Thyroid gland (tissue), 4 donors: ENCODE data around the gene ZNF493. TPM values are rescaled to one million over a fixed set of nuclear protein-coding genes. Genes with fewer than 3 reads are reported as not detected.

Source experiments
- DNase-seq, 2 donors: peaks; one replicate each; pipeline ENCODE4 v3.0.0-alpha.2; 2019
- H3K27ac ChIP-seq, 3 donors: fragments of 200-600 bp; sonication (generic); 1 replicate in 2 of 3; 2 replicates in 1 of 3; pipeline ENCODE4 v1.5.1; 2016 to 2019; ENCODE audit warnings: mild to moderate bottlenecking in 1 of 3, moderate library complexity in 1 of 3
- H3K27me3 ChIP-seq: fragments of 200-600 bp; sonication (generic); one replicate; pipeline ENCODE4 v1.5.1; 2019
- H3K36me3 ChIP-seq, 2 donors: fragments of 200-600 bp; sonication (generic); one replicate each; pipeline ENCODE4 v1.5.1; 2016 to 2019
- H3K4me1 ChIP-seq, 2 donors: fragments of 200-600 bp; sonication (generic); one replicate each; pipeline ENCODE4 v1.5.1; 2017 to 2019
- H3K4me3 ChIP-seq, 3 donors: fragments of 200-600 bp; sonication (generic); replicated peaks in 1 of 3; 1 replicate in 2 of 3; 2 replicates in 1 of 3; pipeline ENCODE4 v1.5.1; 2016; ENCODE audit warnings: mild to moderate bottlenecking in 1 of 3
- H3K9me3 ChIP-seq: fragments of 200-600 bp; sonication (generic); one replicate; pipeline ENCODE4 v1.5.1; 2017
- POLR2A ChIP-seq, 2 donors: fragments of 450-650 bp; IDR thresholded peaks; one replicate each; pipeline ENCODE4 v1.6.1; 2017; ENCODE audit warnings: antibody characterized with exemption in 2 of 2, mild to moderate bottlenecking in 2 of 2, moderate library complexity in 1 of 2
- WGBS, 2 donors: methylation state at CpG; one replicate each; pipeline ENCODE4 v1.1.5; 2017; 5-methylcytosine and 5-hydroxymethylcytosine counted together
- intact Hi-C: fragments of 100-400 bp; cut with DNase I; formaldehyde crosslinking; loops from one replicate; pipeline ENCODE4 v1.15.1; 2023
- total RNA-seq, 4 donors: library from RNA; depleted of rRNA; stranded (reverse); fragments of >200 nt; gene quantifications; one replicate each; pipeline ENCODE4 v1.2.3, GENCODE V29; 2016
- TF ChIP-seq, protein P1 (sequence below), 6 experiments: fragments of 200-600 bp in 3 of 6; fragments of 450-650 bp in 3 of 6; sonication (generic) in 3 of 6; IDR thresholded peaks; one replicate each; pipeline ENCODE4 v1.5.1; 2016 to 2019; ENCODE audit warnings: antibody characterized with exemption in 6 of 6, mild to moderate bottlenecking in 2 of 6, inconsistent platforms in 1 of 6, moderate library complexity in 1 of 6

ZNF493 gene
- total RNA-seq, 4 donors from 2014 or later: 65.7 to 92.3 (median 77.8) TPM

DNA sequence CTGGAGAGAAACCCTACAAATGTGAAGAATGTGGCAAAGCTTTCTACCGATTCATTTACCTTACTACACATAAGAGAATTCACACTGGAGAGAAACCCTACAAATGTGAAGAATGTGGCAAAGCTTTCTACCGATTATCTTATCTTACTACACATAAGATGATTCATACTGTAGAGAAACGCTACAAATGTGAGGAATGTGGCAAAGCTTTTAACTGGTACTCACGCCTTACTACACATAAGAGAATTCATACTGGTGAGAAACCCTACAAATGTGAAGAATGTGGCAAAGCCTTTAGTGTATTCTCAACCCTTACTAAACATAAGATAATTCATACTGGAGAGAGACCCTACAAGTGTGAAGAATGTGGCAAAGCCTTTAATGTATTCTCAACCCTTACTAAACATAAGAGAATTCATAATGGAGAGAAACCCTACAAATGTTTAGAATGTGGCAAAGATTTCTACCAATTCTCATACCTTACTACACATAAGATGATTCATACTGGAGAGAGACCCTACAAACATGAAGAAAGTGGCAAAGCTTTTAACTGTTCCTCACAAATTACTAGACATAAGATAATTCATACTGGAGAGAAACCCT lies 12.9 kb upstream of the ZNF493 start:
- Histone ChIP-seq H3K36me3 (no peaks in the 10 kb centered on the region), H3K4me1 (no peaks in the 10 kb centered on the region), H3K27me3 (no peaks in the 10 kb centered on the region), H3K4me3 (no peak overlapping the region), H3K9me3 (no peaks in the 10 kb centered on the region), H3K27ac (no peak overlapping the region)
- WGBS, 2 donors: 93 to 95% methylated on average over 4 of the region's 4 CpGs
- intact Hi-C loops: no loop called here
- no peak for DNase-seq
- TF ChIP-seq, protein P1, sequence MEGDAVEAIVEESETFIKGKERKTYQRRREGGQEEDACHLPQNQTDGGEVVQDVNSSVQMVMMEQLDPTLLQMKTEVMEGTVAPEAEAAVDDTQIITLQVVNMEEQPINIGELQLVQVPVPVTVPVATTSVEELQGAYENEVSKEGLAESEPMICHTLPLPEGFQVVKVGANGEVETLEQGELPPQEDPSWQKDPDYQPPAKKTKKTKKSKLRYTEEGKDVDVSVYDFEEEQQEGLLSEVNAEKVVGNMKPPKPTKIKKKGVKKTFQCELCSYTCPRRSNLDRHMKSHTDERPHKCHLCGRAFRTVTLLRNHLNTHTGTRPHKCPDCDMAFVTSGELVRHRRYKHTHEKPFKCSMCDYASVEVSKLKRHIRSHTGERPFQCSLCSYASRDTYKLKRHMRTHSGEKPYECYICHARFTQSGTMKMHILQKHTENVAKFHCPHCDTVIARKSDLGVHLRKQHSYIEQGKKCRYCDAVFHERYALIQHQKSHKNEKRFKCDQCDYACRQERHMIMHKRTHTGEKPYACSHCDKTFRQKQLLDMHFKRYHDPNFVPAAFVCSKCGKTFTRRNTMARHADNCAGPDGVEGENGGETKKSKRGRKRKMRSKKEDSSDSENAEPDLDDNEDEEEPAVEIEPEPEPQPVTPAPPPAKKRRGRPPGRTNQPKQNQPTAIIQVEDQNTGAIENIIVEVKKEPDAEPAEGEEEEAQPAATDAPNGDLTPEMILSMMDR (IDR thresholded peaks at IDR 0.05): no peak
- no peak for TF ChIP-seq POLR2A (IDR thresholded peaks at IDR 0.05)

DNA sequence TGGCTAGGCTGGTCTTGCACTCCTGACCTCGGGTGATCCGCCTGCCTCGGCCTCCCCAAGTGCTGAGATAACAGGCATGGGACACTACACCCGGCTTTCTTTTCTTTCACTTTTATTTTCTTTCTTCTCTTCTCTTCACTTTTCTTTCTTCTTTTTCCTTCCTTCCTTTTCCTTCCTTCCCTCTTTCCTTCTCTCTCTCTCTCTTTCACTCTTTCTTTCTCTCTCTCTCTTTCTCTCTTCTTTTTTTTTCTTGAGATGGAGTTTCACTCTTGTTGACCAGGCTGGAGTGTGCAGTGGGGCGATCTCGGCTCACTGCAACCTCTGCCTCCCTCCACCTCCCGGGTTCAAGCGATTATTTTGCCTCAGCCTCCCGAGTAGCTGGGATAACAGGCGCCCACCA lies 812 bp upstream of the ZNF493 start:
- intact Hi-C loops: no loop called here
- 92% methylated on average over 10 of the region's 10 CpGs for WGBS, 2 donors
- H3K27me3 ChIP-seq: no peaks in the 10 kb centered on the region
- no peak overlapping the region for H3K4me3 ChIP-seq
- DNase-seq: no peak
- TF ChIP-seq, protein P1 (IDR thresholded peaks at IDR 0.05): no peak
- TF ChIP-seq POLR2A (IDR thresholded peaks at IDR 0.05): no peak
- no peak overlapping the region for H3K27ac ChIP-seq
- H3K4me1 ChIP-seq: peaks cover 30 to 31% of the 10 kb centered on the region in 2 donors
- H3K9me3 ChIP-seq: no peaks in the 10 kb centered on the region
- no peaks in the 10 kb centered on the region for H3K36me3 ChIP-seq

- H3K36me3 ChIP-seq: no peaks in the 10 kb centered on the region
- H3K4me1 ChIP-seq: peaks cover 36 to 37% of the 10 kb centered on the region in 2 donors
- no peaks in the 10 kb centered on the region for H3K27me3 ChIP-seq
- peak; percentile 62 to 64 for DNase-seq
- H3K9me3 ChIP-seq: no peaks in the 10 kb centered on the region
- 66 to 83% methylated on average over 5 of the region's 5 CpGs for WGBS, 2 donors
- no peak overlapping the region for H3K4me3 ChIP-seq
- peak overlapping the region; percentile 14 to 65 (median 50) for H3K27ac ChIP-seq
- intact Hi-C loops: no loop called here
- peak in 1 of 2 donors; percentile 18 for TF ChIP-seq POLR2A (IDR thresholded peaks at IDR 0.05)
- TF ChIP-seq, protein P1 (IDR thresholded peaks at IDR 0.05): no peak
Observed at GRCh38 chr19:21398851-21399250, 1.9 kb downstream of the ZNF493 start.

DNA sequence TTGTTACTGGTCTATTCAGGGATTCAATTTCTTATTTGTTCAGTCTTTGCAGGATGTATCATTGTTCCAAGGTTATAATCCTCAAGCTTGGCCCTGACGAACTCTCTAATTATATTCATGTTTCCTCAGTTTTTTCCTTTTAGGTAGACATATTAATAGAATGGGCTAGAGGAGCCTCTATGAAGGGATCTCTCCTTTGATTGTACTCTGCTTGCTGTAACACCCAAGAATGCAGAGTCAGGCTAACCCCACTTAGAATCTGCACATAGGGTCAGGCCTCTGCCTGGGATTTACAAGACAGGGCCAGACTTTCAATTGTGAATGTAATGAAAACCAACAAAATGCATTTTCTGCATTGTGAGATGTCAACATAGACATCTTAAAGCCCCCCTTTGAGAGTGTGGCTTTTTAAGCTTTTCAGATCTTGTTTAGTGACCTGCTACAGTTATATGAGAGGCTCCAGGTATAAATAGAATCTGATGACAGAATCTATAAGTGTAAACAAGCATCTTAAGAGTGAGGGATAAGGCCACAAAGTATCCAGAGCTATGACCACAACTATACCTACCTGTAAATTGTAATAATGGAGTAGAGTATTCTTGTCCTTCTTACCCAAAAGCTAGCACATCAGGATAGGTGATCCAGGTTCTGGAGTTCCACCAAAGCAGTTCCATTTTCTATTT lies 5.5 kb downstream of the ZNF493 start:
- Histone ChIP-seq H3K27ac (no peak overlapping the region), H3K4me1 (peaks cover 36 to 41% of the 10 kb centered on the region in 2 donors), H3K27me3 (no peaks in the 10 kb centered on the region), H3K9me3 (no peaks in the 10 kb centered on the region), H3K4me3 (no peak overlapping the region), H3K36me3 (peaks cover 0 to 6% of the 10 kb centered on the region in 2 donors)
- no peak for DNase-seq
- intact Hi-C loops: no loop called here
- 79 to 94% methylated on average over 1 of the region's 1 CpG for WGBS, 2 donors
- TF ChIP-seq POLR2A (IDR thresholded peaks at IDR 0.05): no peak
- TF ChIP-seq, protein P1 (IDR thresholded peaks at IDR 0.05): no peak

GRCh38 chr19:21410166-21410565 lies 13.2 kb downstream of the ZNF493 start:
- no peak for TF ChIP-seq POLR2A (IDR thresholded peaks at IDR 0.05)
- TF ChIP-seq, protein P1 (IDR thresholded peaks at IDR 0.05): no peak
- H3K36me3 ChIP-seq: peaks cover 11 to 22% of the 10 kb centered on the region in 2 donors
- intact Hi-C loops: no loop called here

More at GRCh38 chr19:21410166-21410565, 13.2 kb downstream of the ZNF493 start:
- Histone ChIP-seq H3K27me3 (no peaks in the 10 kb centered on the region), H3K4me3 (no peak overlapping the region), H3K27ac (no peak overlapping the region), H3K4me1 (no peaks in the 10 kb centered on the region), H3K9me3 (no peaks in the 10 kb centered on the region)
- DNase-seq: no peak
- 91 to 98% methylated on average over 1 of the region's 1 CpG for WGBS, 2 donors
